Measurements from ENCODE around the gene UGT1A9.
"Not testable (repeated sequence)": the region's sequence is repeated elsewhere in the genome, so short reads cannot be mapped to it uniquely, and the experiment has no call there.

UGT1A9 gene

DNA sequence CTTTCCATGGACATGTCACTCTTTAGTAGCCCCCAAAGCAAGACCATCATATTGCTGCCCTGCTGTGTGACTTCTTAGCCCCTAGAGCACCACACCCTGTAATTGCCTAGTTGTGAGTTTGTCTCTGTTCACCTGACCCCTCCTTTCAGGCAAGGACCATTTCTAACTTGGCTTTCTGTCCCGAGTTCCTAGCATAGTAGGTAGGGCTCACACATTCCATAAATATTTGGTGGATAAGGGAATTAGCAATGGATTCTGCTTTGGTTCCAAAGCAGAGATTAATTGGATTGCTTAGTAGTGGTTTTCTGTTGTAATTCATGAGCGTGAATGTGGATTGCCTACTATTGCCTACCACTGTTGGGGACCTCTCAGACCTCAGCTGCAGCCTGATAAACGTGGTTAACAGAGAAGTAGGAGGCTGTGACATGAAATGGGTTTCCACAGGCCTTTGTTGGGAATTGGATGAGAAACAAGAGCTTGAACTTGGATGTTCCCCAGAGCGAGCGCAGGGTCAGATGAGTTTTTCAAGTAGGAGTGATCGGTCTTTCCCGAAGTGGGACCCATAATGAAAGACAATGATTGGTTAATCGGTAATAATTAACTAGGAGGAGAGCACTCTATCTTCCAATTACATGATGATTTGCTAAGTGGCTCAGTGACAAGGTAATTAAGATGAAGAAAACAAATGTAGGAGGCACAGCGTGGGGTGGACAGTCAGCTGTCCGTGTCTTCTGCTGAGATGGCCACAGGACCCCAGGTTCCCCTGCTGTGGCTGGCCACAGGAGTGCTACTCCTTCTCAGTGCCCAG is 75.0 kb downstream of the UGT1A9 start:
- ATAC-seq (ENCODE audit: low read depth) (no peak), DNase-seq (ENCODE audit: low spot score in 2 of 2) (no peak)
- H3K27ac Mint-ChIP-seq, result no peak overlapping the region
- H3K27me3 Mint-ChIP-seq, result peaks cover 23% of the 10 kb centered on the region
- no peak overlapping the region for H3K4me3 Mint-ChIP-seq
- peaks cover 9% of the 10 kb centered on the region for H3K9me3 Mint-ChIP-seq
- H3K4me1 Mint-ChIP-seq, result no peaks in the 10 kb centered on the region
- H3K36me3 Mint-ChIP-seq, result peaks cover 5% of the 10 kb centered on the region

- Mint-ChIP-seq H3K27me3 (peaks cover 23% of the 10 kb centered on the region), H3K27ac (no peak overlapping the region), H3K36me3 (peaks cover 7% of the 10 kb centered on the region), H3K9me3 (peaks cover 11% of the 10 kb centered on the region), H3K4me3 (no peak overlapping the region), H3K4me1 (no peaks in the 10 kb centered on the region)
- DNase-seq (ENCODE audit: low spot score in 2 of 2) (no peak), ATAC-seq (ENCODE audit: low read depth) (no peak)
Observed at GRCh38 chr2:233747283-233747544, 75.5 kb downstream of the UGT1A9 start.

- DNase-seq (ENCODE audit: low spot score in 2 of 2); H3K27ac Mint-ChIP-seq; H3K4me3 Mint-ChIP-seq; ATAC-seq (ENCODE audit: low read depth); H3K4me1 Mint-ChIP-seq; H3K36me3 Mint-ChIP-seq: not testable (repeated sequence)
- peaks cover 13% of the 10 kb centered on the region for H3K9me3 Mint-ChIP-seq
- H3K27me3 Mint-ChIP-seq, result peaks cover 22% of the 10 kb centered on the region
Observed at GRCh38 chr2:233750689-233751088, 79.0 kb downstream of the UGT1A9 start.

GRCh38 chr2:233751212-233752009 is 79.7 kb downstream of the UGT1A9 start:
- H3K36me3 Mint-ChIP-seq; DNase-seq (ENCODE audit: low spot score in 2 of 2); H3K4me3 Mint-ChIP-seq; H3K27ac Mint-ChIP-seq; ATAC-seq (ENCODE audit: low read depth); H3K4me1 Mint-ChIP-seq: not testable (repeated sequence)
- peaks cover 22% of the 10 kb centered on the region for H3K27me3 Mint-ChIP-seq
- H3K9me3 Mint-ChIP-seq, result peaks cover 13% of the 10 kb centered on the region

DNA sequence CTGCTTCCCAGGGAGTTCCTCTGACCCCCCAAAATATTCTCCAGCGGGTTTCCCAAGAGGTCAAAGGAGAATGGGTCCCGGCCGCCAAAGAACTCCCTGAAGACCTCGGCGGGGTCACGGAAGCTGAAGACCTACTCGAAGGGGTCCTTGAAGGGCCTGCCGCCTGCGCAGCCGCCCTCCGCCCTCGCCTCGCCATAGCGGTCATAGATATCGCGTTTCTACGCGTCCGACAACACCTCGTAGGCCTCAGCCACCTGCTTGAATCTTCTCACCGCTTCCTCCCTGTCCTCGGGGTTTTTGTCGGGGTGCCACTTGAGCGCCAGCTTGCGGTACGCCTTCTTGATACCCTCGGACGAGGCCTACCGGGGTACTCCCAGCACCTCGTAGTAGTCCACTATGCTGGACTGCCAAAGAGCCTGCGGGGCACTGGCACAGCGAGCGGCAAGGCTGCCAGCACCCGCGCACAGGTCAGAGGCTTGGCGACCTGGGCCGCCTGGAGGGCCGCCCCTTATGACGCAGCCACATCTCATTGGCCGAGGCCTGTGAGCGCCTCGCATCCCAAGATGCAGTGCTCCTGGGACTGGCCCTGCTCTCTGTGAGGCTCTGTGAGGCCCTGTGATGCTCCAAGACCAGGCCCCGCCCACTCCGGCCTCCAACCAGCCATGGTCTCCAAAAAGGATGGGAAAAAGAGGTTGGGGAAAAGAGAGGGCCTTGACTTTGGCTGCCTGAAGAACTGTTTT is 83.3 kb downstream of the UGT1A9 start:
- Mint-ChIP-seq H3K9me3 (peaks cover 9% of the 10 kb centered on the region), H3K4me1 (no peaks in the 10 kb centered on the region), H3K27ac (no peak overlapping the region), H3K27me3 (peaks cover 2% of the 10 kb centered on the region), H3K4me3 (no peak overlapping the region), H3K36me3 (peaks cover 4% of the 10 kb centered on the region)
- ATAC-seq (ENCODE audit: low read depth), result no peak
- DNase-seq (ENCODE audit: low spot score in 2 of 2), result no peak

- H3K27me3 Mint-ChIP-seq, result peaks cover 3% of the 10 kb centered on the region
- peaks cover 6% of the 10 kb centered on the region for H3K9me3 Mint-ChIP-seq
- no peak overlapping the region for H3K27ac Mint-ChIP-seq
- no peak overlapping the region for H3K4me3 Mint-ChIP-seq
- ATAC-seq (ENCODE audit: low read depth), result no peak
- no peaks in the 10 kb centered on the region for H3K4me1 Mint-ChIP-seq
- no peak for DNase-seq (ENCODE audit: low spot score in 2 of 2)
- peaks cover 3% of the 10 kb centered on the region for H3K36me3 Mint-ChIP-seq
Observed at GRCh38 chr2:233756429-233757081, 84.9 kb downstream of the UGT1A9 start.

GRCh38 chr2:233758141-233758540 is 86.4 kb downstream of the UGT1A9 start:
- ATAC-seq (ENCODE audit: low read depth), result no peak
- Mint-ChIP-seq H3K27me3 (peaks cover 2% of the 10 kb centered on the region), H3K4me1 (no peaks in the 10 kb centered on the region), H3K9me3 (no peaks in the 10 kb centered on the region), H3K36me3 (no peaks in the 10 kb centered on the region), H3K4me3 (no peak overlapping the region), H3K27ac (no peak overlapping the region)
- no peak for DNase-seq (ENCODE audit: low spot score in 2 of 2)

DNA sequence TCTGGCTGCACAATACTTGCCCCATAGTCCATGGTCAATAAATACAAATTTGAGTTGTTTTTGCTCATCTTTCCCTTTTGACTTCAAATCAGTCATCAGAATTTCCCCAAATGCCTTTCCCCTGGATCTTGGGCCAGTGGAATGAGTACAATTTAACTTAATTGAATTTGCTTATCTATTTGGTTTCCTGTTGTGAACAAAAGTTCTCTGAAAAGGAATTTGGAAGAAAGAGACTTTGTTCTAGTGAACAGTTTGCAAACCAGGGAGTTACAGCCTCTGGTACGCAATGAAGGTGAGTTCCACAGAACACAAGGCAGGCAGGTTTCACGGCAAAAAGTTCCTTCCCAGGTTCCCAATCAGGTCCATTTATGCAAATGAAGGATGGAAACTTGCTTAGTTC is 87.2 kb downstream of the UGT1A9 start:
- no peaks in the 10 kb centered on the region for H3K9me3 Mint-ChIP-seq
- H3K4me1 Mint-ChIP-seq, result no peaks in the 10 kb centered on the region
- DNase-seq (ENCODE audit: low spot score in 2 of 2) (no peak), ATAC-seq (ENCODE audit: low read depth) (no peak)
- H3K4me3 Mint-ChIP-seq, result no peak overlapping the region
- peaks cover 7% of the 10 kb centered on the region for H3K27me3 Mint-ChIP-seq
- no peaks in the 10 kb centered on the region for H3K36me3 Mint-ChIP-seq
- no peak overlapping the region for H3K27ac Mint-ChIP-seq

GRCh38 chr2:233760043-233760442 is 88.3 kb downstream of the UGT1A9 start, which contains the start of gene UGT1A1:
Gene UGT1A1 (plus strand): TSS chr2:233760270. CDS start chr2:233760288, 18 bp downstream.
- no peaks in the 10 kb centered on the region for H3K9me3 Mint-ChIP-seq
- no peaks in the 10 kb centered on the region for H3K4me1 Mint-ChIP-seq
- no peaks in the 10 kb centered on the region for H3K36me3 Mint-ChIP-seq
- H3K27me3 Mint-ChIP-seq, result peaks cover 12% of the 10 kb centered on the region
- no peak within 1 kb of the TSS for H3K27ac Mint-ChIP-seq
- DNase-seq (ENCODE audit: low spot score in 2 of 2) (no peak), ATAC-seq (ENCODE audit: low read depth) (no peak)
- no peak within 1 kb of the TSS for H3K4me3 Mint-ChIP-seq

GRCh38 chr2:233761040-233761769 is 89.5 kb downstream of the UGT1A9 start:
- DNase-seq (ENCODE audit: low spot score in 2 of 2) (no peak), ATAC-seq (ENCODE audit: low read depth) (no peak)
- no peaks in the 10 kb centered on the region for H3K4me1 Mint-ChIP-seq
- no peaks in the 10 kb centered on the region for H3K9me3 Mint-ChIP-seq
- H3K36me3 Mint-ChIP-seq, result no peaks in the 10 kb centered on the region
- no peak overlapping the region for H3K27ac Mint-ChIP-seq
- no peak overlapping the region for H3K4me3 Mint-ChIP-seq
- peaks cover 14% of the 10 kb centered on the region for H3K27me3 Mint-ChIP-seq

- ATAC-seq (ENCODE audit: low read depth), result no peak
- Mint-ChIP-seq H3K4me1 (no peaks in the 10 kb centered on the region), H3K27me3 (peaks cover 18% of the 10 kb centered on the region), H3K27ac (no peak overlapping the region), H3K4me3 (no peak overlapping the region), H3K9me3 (no peaks in the 10 kb centered on the region), H3K36me3 (no peaks in the 10 kb centered on the region)
- no peak for DNase-seq (ENCODE audit: low spot score in 2 of 2)
Observed at GRCh38 chr2:233764264-233764663, 92.6 kb downstream of the UGT1A9 start.

DNA sequence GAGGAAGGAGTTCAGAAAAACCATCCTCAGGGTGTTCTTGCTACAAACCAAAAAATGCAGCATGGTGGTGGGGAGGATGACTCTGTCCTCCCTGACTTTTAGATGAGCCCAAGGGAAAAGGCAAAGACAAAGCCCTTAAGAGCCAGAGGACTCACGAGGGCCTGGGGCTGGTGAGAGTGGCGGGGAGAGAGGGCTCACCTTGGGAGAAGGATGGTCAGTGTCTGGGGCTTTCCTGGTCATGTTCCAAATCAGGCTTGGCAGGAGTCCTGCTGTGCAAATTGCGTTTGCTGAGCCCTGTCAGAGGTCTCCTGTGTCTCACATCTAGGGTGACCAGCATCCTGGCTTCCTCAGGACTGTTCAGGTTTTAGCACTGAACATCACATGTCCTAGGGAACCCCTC is 93.1 kb downstream of the UGT1A9 start:
- H3K9me3 Mint-ChIP-seq, result no peaks in the 10 kb centered on the region
- H3K27me3 Mint-ChIP-seq, result peaks cover 20% of the 10 kb centered on the region
- H3K36me3 Mint-ChIP-seq, result no peaks in the 10 kb centered on the region
- no peak for DNase-seq (ENCODE audit: low spot score in 2 of 2)
- no peak for ATAC-seq (ENCODE audit: low read depth)
- no peak overlapping the region for H3K4me3 Mint-ChIP-seq
- no peaks in the 10 kb centered on the region for H3K4me1 Mint-ChIP-seq
- H3K27ac Mint-ChIP-seq, result no peak overlapping the region

DNA sequence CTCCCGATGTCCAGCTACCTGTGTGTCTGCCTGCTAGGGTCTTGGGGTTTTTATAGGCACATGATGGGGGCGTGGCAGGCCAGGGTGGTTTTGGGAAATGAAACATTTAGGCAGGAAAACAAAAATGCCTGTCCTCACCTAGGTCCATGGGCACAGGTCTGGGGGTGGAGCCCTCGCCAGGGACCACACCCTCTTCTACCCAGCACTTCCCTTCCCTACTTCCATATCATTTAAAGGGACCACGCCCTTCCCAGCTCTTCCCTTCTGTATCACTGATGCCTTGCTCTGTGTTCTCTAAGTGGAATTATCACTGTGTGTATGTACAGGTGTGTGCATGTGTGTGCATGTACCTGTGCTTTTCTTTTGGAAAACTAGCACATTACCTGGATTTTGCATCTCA is 94.7 kb downstream of the UGT1A9 start:
- no peak for ATAC-seq (ENCODE audit: low read depth)
- no peak for DNase-seq (ENCODE audit: low spot score in 2 of 2)
- H3K4me3 Mint-ChIP-seq, result no peak overlapping the region
- H3K9me3 Mint-ChIP-seq, result no peaks in the 10 kb centered on the region
- H3K36me3 Mint-ChIP-seq, result no peaks in the 10 kb centered on the region
- H3K27ac Mint-ChIP-seq, result no peak overlapping the region
- peaks cover 21% of the 10 kb centered on the region for H3K27me3 Mint-ChIP-seq
- no peaks in the 10 kb centered on the region for H3K4me1 Mint-ChIP-seq

All from memory B cell (primary cell).